Prostate gland (tissue), 2 donors: ENCODE results near the gene NUP85.

Experiments
- CTCF ChIP-seq, 4 experiments: fragments of 200-600 bp in 2 of 4; fragments of 450-650 bp in 2 of 4; sonication (generic) in 2 of 4; IDR thresholded peaks; 1 replicate in 3 of 4; 2 replicates in 1 of 4; pipeline ENCODE4 v1.5.1; 2016 to 2019; ENCODE audit warnings: antibody characterized with exemption in 4 of 4, mild to moderate bottlenecking in 2 of 4, moderate library complexity in 2 of 4
- POLR2A ChIP-seq: fragments of 450-650 bp; IDR thresholded peaks from one replicate; pipeline ENCODE4 v1.6.1; 2016; ENCODE audit warnings: antibody characterized with exemption, mild to moderate bottlenecking

- TF ChIP-seq POLR2A = no peak
- no peak for TF ChIP-seq CTCF (IDR thresholded peaks at IDR 0.05)
Observed at GRCh38 chr17:75245011-75245410, 39.5 kb downstream of the NUP85 start.
